ES-I3 (cell line): ENCODE data around the gene HSPD1.

ENCODE experiments used
- H3K36me3 ChIP-seq: 2 replicates; pipeline ENCODE4 v1.6.1; 2013; ENCODE audit warnings: mild to moderate bottlenecking, low read length, control low read depth, moderate library complexity; ENCODE audit not compliant: insufficient read depth
- H3K4me1 ChIP-seq: 2 replicates; pipeline ENCODE4 v1.6.1; 2013; ENCODE audit warnings: mild to moderate bottlenecking, control low read depth, low read length; ENCODE audit not compliant: insufficient read depth
- H3K9ac ChIP-seq: 2 replicates; pipeline ENCODE4 v1.6.1; 2013; ENCODE audit warnings: low read depth, mild to moderate bottlenecking, low read length, moderate library complexity
- H3K9me3 ChIP-seq: 2 replicates; pipeline ENCODE4 v1.6.1; 2013; ENCODE audit warnings: mild to moderate bottlenecking, low read length, moderate library complexity; ENCODE audit not compliant: control insufficient read depth, insufficient read depth

HSPD1 gene

DNA sequence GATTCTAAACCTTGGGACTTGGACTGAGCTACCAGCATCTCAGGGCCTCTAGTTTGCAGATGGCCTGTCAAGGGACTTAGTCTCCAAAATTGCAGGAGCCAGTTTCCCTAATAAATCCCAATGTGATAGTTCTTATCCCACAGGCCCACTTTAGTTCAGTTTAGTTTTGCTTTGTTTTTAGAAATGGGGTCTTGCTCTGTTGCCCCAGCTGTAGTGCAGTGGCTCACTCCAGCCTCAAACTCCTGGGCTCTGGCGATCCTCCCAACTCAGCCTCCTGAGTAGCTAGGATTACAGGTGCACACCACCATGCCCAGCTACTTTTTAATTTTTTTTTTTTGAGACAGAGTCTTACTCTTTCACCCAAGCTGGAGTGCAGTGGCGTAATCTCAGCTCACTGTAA is 62.3 kb downstream of the HSPD1 start:
- no peak overlapping the region for H3K9ac ChIP-seq
- no peaks in the 10 kb centered on the region for H3K36me3 ChIP-seq
- H3K9me3 ChIP-seq, result no peaks in the 10 kb centered on the region
- H3K4me1 ChIP-seq, result no peaks in the 10 kb centered on the region
